NCI-H1092 (cell line): ENCODE results near the gene AGAP1.

Source experiments
- DNase-seq: peaks from one replicate; lab custom pipeline; 2025; lab: John Stamatoyannopoulos, UW

The AGAP1 gene

DNA sequence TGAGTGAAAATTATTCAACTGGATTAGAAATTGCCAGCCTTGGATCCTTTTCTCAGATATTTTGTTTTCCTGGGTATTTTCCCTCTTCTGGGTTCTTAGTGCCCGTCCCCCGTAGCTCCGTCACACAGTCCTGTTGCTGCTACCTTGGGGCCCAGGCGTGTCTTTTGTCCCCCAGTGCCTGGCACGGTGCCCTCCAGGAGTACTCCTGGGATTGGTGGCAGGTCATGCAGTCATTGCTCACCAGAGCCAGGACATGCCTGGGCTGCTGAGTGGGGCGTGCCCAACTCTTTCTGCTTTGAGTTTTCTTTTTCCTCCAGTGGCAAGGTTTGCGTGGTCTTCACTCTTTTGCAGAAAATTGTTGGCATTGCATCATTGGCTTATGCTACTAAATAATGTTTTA is 275.2 kb downstream of the AGAP1 start:
- DNase-seq: no peak

DNA sequence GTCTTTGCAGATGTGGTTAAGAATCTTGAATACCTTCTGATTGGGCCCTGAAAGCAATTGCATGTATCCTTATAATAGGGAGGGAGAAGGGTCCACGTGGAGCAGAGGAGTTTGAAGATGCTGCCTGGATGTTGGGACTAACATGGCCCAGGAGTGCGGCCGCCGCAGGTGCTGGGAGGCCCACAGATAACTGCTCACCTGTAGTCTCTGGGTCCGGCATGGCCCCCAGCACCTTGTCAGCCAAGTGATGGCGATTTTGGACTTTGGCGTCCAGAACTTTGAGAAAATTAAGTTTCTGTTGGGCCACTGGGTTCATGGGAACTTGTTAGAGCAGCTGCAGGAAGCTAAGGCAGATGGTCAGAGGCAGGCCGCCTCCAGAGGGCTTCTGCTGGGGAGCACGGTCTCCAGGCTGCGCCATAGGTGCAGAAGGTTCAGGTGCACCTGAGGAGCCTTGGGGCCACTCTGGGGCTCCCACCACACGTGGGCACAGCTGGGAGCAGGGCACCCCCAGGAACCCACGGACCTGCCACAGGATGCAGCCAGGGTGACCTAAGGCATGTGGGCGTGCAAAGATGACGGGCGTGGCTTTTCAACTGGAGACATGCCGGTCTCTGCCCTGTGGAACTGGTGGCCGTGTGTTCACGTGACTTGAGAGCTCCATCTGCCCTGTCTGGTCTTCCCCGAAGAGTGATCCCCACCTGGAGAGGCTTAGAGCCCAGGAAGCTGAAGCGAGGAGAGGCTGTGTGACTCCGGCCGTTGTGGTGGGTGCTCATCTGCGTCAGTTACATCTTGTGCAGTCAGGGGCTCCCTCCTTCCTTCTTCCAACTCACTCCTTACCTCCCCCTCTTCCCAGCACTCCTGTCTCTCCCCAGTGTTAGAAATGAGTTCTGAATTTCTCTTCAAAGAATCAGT is 277.3 kb downstream of the AGAP1 start:
- DNase-seq: no peak

DNA sequence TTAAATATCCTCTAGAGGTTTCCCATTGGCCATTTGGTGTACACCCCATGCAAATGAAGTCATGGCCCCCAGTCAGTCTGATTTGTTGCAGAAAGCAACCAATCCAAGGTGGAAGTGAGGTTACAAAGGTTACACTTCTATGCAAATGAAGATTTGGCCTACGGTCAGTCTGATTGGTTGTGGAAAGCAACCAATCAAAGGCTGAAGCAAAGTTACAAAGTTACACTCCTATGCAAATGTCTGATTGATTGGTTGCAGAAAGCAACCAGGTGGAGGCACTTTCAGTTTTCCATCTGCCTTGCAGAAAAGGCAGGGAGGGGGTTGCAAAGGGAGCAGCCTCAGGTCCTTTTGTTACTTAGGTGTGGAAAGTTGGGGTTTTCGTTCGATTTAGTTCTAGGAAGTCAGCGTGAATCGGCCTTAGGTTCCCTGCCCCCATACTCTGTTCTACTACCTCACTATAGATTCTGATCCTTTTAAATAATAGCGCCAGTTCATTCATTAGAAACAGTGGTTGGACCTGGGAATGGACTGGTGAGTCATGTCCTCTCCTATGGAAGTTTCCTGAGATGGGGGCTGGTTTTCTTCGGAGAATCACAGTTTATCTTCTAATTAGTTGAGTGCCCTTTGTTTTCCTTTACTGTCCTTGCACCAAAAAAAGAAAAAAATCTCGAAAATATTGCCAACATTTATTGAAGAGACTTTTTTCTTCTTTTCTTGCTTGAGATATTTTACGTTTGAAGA is 279.5 kb downstream of the AGAP1 start:
- DNase-seq: no peak

DNA sequence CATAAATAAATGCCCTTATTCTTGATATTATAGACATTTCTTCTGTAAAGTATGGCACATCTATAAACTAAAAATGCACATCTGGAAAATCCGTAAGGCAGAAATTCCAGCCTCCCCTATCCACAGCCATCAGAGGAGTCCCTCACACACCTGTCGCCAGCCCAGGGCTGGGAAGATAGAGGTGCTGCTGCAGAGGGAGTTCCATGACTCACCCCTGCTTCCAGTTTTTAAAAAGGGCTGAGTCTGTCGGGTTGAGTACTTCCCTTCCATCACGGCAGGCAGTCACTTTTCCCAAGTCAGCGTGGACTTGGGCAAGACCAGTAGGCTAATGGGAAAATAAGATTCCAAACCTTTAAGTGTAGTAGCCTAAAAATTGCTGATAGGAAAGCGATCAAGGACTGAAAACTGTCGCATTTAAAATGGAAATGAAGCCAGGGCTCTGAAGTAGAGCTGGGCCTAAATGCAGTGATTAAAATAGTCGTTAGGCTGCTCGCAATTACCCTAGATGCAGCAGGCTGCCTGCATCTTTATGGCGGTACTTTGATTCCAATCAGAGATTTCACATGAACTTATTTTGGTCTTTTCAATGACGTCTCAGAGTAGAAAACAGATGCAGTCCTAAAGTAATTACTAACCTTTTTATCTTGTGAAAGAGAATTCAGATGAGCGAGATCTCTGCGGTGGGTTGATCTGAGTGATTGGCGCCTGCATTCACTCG is 280.5 kb downstream of the AGAP1 start:
- no peak for DNase-seq

DNA sequence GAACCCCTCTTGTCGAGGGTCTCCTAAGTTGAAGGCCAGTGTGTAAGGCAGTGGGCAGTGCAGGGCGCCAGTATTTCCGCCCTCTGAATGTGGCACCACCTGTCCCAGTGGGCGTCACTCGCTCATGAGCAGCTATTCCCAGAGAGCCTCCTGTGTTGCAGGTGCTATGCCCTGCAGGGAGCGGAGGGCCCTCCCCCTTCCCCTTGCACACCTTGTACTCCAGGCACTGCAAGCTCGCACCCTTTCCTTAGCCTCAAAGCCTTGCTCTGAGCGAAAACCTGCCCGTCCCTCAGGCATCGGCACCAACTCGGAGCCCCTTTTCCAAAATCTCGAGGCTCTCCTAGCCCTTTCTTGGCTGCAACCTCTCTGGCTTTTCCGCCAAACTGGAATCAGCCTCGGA is 282.7 kb downstream of the AGAP1 start:
- no peak for DNase-seq

DNA sequence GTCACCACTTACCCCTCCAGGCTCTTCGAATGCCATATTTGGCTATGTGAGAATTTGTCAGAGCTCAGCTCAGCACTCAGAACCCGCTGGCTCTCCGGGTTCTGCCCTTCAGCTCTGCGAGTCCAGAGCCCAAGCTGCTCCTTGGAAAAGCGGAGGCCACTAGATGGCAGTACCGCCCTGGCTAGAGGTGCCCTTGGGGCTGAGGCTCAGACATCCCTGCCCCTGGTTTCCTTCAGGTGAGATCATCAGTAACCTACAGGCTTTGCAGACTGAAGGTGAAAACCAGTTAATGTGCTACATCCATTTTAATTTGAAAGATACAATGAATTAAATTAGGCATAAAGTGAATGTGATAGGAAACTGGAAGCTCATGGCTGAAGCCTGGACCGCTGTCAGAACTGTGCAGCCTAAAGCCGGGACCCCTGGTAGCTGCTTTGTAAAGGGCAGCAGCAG is 285.6 kb downstream of the AGAP1 start:
- DNase-seq: peak; percentile 33

DNA sequence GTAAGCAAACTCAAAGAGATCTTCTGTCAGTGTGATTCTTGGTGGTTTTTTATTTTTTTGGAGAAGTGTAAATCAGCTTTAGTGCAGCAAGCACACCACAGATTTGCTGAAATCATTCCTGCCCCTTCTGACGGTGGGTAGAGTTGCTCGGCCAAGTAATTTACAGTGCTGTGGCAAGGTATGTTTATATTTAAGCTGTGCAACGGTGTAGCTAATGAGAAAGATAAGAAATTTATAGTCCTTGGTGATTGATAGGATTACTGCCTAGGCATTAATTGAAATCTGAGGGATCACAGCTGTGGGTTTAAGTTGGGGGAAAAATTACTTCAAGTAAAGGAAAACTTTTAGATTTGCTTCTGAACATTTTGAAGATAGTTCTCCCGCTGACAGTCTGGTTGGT is 286.6 kb downstream of the AGAP1 start:
- DNase-seq: no peak

DNA sequence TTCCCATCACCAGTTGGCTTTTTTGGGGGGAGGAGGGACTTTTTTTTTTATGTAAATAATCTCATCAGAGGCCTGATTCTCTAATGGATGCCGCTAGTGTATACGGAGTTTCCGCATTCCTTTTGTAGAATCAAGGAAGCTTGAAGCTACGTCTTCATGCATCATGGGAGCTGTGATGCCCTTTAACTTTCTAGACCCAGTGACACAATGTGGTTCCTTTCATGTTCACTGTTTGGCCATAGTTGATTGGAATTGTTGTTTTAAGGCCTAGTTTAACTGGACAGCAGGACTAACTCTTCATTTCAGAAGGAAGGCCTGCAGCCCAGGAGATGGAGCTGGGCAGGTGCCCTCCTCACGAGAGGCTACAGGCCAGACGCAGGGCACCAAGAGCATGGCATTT is 287.9 kb downstream of the AGAP1 start:
- DNase-seq: no peak

DNA sequence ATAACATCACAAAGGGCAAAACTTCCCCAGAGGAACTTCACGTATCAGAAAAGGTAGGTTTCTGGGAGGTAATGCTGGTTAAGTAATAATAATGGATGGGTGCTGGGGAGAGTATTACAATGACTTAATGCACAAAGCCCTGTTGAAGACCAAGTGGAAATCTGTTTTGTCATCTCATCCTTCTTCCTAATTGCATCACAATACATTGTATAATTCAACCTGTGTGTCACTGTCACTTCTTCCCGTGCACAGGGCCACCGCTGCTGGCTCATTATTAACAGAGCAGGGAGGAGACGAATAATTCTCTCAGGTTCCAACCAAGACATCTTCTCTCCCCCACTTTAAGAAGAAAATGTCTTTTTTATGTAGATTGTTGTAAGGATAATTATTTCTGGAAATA is 290.9 kb downstream of the AGAP1 start:
- no peak for DNase-seq

DNA sequence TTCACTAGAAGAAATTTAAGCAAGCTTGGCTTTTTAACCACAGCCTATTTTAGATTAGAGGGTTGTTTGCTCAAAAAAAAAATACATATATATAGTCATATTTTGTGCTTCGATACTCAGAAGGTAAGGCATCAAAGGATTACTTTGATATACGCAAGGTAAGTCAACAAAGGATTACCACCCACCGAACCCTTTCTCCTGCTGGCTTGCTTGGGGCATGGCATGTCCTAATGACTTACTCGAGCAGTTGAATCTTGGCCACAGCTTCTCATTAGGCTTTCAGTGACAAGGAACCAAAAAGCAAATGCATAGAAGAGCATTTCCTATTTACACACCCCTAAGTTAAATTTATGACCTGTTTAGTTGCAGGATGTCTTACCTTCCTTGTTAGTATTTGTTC is 295.7 kb downstream of the AGAP1 start:
- no peak for DNase-seq

DNA sequence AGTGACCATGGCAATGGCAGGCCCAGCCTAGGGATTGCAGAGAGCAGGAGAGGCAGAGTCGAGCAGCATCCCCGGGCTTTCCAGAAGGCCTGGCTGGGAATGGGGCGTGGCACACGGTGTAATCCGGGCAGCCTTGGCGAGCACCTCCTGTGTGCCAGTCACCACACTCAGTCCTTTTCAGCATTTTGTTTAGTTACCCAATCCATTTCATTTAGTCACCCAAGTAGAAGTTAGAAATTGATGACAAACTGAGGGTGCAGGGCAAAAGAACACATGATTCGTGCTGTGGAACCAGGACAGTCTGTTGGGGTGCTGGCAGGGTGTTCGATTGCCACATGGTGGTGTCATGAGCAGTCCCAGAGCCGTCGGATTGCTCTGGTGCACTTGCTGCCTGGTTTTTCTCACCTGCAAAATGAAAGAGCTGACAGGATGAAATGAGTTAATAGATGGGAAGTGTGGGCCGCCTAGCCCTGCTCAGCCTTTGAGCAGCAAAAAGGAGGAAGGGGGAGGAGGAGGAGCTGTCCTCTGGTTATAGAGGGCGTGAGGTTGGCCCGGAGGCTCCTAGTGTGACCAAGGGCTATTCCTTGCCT is 299.4 kb downstream of the AGAP1 start:
- no peak for DNase-seq

DNA sequence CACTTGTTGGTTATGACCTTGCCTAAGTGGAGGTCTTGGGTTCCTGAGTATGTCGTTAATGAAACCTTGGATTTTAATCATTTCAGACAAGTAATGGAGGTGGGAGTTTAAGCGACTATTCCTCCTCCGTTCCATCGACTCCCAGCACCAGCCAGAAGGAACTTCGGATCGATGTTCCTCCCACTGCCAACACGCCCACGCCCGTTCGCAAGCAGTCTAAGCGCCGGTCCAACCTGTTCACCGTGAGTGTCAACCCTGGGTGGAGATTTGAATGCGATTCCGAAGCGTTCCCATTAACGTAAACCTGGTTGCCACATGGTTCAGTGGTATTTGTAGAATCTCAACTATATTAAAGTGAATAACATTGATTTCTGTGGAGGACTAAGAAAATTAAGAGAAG is 305.4 kb downstream of the AGAP1 start:
- DNase-seq: no peak

DNA sequence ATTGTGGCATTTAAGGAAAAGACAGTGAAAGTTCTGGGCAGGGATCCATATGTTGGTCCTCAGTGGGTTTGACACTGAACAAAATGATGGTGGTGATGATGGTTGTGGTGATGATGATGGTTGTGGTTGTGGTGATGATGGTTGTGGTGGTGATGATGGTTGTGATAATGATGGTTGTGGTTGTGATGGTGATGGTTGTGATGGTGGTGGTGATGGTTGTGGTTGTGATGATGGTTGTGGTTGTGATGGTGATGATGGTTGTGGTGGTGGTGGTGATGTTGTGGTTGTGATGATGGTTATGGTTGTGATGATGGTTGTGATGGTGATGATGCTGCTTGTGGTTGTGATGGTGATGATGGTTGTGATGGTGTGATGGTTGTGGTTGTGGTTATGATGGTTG is 308.7 kb downstream of the AGAP1 start:
- DNase-seq: no peak

DNA sequence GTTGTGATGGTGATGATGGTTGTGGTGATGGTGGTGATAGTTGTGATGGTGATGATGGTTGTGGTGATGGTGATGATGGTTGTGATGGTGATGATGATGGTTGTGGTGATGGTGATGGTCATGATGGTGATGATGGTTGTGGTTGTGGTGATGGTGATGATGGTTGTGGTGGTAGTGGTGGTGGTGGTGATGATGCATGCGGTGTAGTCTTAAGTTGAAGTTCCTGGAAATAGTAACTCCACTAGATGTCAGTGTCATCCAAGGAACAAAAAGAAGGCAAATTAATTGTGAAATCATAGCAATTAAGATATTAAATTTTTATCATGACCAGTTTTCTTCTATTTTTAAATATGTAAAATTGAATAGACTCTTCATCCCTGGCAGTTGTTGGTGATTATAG is 309.2 kb downstream of the AGAP1 start:
- no peak for DNase-seq

DNA sequence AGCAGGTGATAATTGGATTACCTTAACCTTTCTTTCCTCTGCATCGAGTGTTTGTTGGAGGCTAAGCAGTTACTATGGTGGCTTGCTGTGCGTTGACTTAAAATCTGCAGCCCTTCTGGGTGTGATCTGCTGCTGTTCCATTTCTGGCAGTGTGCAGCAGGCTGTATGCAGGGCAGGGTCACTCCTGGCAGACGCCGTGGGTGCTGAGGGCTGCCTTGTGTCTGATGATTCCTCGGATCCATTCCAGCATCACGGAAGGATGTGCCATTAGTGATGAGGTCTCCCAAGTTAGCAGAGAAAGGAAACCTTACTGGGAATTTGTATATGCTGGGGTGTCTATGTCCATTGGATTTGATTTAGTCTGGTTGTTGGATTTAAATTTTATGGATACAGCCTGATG is 310.8 kb downstream of the AGAP1 start:
- DNase-seq: no peak

DNA sequence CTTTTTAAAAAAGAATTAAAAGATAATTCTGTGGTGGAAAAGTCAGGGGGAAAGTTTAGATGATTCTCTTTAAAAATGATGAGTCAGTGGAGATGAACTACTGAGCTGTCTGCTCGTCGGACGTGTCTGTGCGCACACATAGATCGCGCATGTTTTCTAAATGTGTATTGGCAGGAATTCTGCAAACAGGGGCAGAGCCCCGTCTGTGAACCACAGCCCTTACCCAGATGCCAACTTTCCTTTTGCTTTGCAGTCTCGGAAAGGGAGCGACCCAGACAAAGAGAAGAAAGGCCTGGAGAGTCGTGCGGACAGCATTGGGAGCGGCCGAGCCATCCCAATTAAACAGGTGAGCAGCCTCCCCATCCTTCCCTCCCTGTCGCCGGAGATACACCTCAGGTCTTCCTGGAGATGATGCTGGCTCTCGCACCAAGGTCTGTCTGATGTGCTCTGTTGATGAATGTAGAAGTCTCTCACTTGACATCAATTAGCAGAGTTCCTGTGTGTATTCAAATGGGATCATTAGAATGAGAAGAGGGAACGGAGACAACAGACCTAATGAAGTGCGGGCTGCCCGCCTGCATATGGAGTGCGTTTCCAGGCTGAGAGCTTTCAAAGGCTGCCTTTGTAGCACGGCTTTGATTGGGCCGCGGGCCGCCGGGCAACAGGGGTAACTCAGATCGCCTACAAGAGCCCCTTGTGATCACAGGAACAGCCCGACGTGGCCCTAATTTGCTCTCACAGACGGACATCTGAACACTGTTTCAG is 313.3 kb downstream of the AGAP1 start:
- no peak for DNase-seq

DNA sequence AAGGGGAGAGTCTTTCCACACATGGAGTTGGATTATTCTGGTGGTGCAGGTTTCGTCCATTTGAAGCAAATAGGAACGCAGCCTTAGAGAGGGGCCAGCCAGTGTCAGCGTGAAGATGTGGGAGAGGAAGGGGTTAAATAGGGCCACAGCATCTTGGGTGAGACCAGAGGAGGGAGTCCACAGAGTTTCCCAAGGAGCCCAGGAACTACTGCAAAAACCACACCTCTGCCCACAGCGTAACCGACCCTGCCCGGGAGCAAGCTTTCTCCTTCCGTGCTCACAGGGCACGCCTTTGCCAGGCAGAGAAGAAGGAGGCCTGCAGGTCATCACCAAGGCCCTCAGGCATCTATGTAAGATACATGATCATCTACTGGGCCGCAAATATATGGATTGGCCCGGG is 314.5 kb downstream of the AGAP1 start:
- DNase-seq: no peak

DNA sequence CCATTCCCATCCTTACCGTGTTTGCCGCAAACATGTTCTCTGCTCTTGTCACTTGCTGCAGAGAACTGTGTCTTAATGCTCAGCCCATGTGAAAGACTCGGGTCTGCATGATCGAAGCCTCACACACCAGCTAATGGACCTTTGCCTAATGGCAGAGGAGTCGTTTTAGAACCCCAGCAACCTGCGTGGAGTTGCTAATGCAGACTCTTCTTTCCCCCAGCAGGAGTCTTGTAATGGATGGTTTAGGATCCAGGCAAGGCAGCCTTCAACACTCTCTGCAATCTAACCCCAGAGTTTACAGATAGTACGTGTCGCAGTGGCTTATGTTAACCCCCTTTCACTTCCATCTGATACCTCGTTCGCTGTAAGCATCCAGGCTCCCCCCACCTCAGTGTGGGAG is 316.4 kb downstream of the AGAP1 start:
- DNase-seq: no peak

DNA sequence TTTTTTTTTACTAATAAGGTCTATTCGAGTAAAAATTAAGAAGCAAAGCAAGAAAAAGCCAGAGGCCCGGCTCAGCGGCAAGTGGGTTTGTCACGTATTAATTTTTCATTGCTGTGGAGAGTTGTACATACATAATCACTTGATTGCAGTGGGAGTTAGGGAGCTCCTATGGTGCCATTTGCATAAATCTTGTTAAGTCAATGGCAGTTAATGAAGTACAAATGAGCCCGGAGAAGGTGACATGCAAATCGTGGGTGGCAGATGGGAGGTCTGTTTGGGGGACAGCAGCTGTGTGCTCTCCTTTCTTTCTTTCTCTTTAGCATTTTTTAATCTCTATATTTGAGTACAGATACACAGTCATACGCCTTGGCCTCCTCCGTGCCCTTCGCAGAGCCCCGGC is 317.0 kb downstream of the AGAP1 start:
- DNase-seq: no peak

DNA sequence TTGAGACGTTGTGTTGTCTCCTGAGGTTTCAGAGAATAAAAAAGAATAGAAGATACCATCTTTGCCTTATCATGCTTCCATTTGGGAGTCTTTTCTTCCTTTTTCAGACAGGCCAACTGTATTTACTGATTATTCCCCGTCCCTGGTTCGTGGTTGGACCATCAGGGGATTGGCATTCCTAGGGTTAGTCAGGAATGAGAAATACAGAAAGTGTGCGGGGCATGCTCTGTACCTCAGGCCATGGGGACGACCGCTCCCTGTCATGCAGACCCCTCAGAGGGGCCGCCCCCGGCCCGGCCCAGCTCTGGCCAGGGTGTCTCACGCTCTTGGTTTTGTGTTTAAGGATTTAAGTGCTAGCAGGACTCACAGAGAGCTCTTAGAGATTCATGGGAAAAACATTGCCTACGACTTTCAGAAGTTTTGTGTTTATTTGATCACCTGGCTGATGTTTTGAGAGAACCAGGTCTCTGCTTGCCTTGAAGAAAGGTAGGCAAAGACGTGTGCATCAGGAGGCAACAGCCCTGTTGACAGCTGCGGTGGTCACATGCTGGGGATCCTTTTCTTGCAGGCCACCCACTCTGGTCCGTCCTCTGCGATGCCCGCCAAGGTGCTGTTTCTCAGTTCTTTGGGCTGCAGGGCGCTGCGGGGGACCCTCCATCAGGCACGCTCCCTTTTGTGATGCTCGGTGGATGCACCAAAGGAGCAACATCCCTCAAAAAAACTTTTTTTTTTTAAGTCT is 317.8 kb downstream of the AGAP1 start:
- no peak for DNase-seq

DNA sequence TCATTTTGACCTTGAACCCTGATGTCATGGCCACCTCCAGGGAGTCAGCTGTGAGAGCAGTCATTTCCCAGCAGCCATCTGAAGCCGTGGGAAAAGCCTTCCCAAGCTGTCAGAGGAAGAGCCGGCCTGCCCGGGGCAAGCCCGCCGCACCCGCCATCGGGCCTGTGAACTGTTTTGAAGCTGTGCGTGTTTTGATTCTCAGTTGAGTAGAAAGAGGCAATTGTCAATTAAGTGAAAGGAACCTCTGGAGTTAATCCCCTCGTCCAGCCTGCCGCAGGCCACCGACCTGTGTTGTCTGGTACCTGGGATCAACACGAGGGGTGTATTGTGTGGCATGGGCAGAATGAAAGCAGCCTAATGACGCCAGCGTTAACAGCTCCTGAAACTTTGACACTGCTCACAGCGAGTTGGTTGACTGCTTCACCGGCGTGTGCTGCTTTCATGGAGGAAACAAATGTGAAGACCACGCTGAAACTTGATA is 318.4 kb downstream of the AGAP1 start:
- DNase-seq: no peak
